Adrenal gland (tissue), 12 donors: ENCODE results near the gene CCNQ. TPM values are rescaled to one million over a fixed set of nuclear protein-coding genes. Genes with fewer than 3 reads are reported as not detected.

Experiments used
- DNase-seq, 7 donors: peaks; one replicate each; pipeline ENCODE4 v3.0.0-alpha.2; 2019 to 2020
- H3K27ac ChIP-seq, 5 donors: fragments of 200-600 bp; sonication (generic) in 4 of 5; 1 replicate in 3 of 5; 2 replicates in 2 of 5; pipeline versions ENCODE4 v1.5.1 to v1.8.0; 2016 to 2020; ENCODE audit warnings: mild to moderate bottlenecking in 1 of 5
- H3K27me3 ChIP-seq: fragments of 200-600 bp; 2 replicates; pipeline ENCODE4 v1.8.0; 2021
- H3K36me3 ChIP-seq, 2 donors: fragments of 200-600 bp; replicated peaks in 1 of 2; 1 replicate in 1 of 2; 2 replicates in 1 of 2; pipeline versions ENCODE4 v1.5.1 to v1.8.0; 2018 to 2022
- H3K4me1 ChIP-seq, 2 donors: fragments of 200-600 bp; replicated peaks in 1 of 2; 1 replicate in 1 of 2; 2 replicates in 1 of 2; pipeline versions ENCODE4 v1.5.1 to v1.8.0; 2018 to 2021
- H3K4me3 ChIP-seq, 4 donors: fragments of 200-600 bp; sonication (generic) in 3 of 4; one replicate each; pipeline ENCODE4 v1.5.1; 2016 to 2018
- H3K9me3 ChIP-seq, 3 donors: fragments of 200-600 bp; sonication (generic) in 1 of 3; replicated peaks in 1 of 3; 1 replicate in 2 of 3; 2 replicates in 1 of 3; pipeline versions ENCODE4 v1.5.1 to v1.8.0; 2016 to 2021
- CTCF ChIP-seq, 6 experiments: fragments of 450-650 bp in 4 of 6; fragments of 200-600 bp in 2 of 6; sonication (generic) in 1 of 6; IDR thresholded peaks; 1 replicate in 5 of 6; 2 replicates in 1 of 6; pipeline versions ENCODE4 v1.5.1 to v1.8.0; 2016 to 2021; ENCODE audit warnings: antibody characterized with exemption in 6 of 6, mild to moderate bottlenecking in 2 of 6, moderate library complexity in 1 of 6
- POLR2A ChIP-seq, 2 donors: fragments of 450-650 bp; IDR thresholded peaks; one replicate each; pipeline ENCODE4 v1.6.1; 2017; ENCODE audit warnings: antibody characterized with exemption in 2 of 2, mild to moderate bottlenecking in 2 of 2, moderate library complexity in 1 of 2
- WGBS, 4 donors: extraction: QIAGEN DNeasy Blood & Tissue Kit in 2 of 4; methylation state at CpG; one replicate each; pipeline versions ENCODE4 v1.1.5 to v1.1.7; 2013 to 2017; 5-methylcytosine and 5-hydroxymethylcytosine counted together
- intact Hi-C, 2 donors: fragments of 100-400 bp; cut with DNase I; formaldehyde crosslinking; loops; one replicate each; pipeline versions ENCODE4 v1.14.1 to v1.15.0; 2022 to 2023
- polyA plus RNA-seq, 3 donors: library from polyadenylated mRNA; stranded (reverse); fragments of 200-250 nt in 2 of 3; fragments of 350-450 nt in 1 of 3; fragmentation: Illumina TruSeq in 1 of 3; extraction: RNeasy Lipid Tissue Mini Kit (QIAGEN cat#74804) in 1 of 3; gene quantifications; one replicate each; pipeline ENCODE4 v1.2.3, GENCODE V29; 2013 to 2014
- total RNA-seq, 9 donors: library from RNA; depleted of rRNA in 4 of 9; stranded (reverse); fragments of >200 nt in 4 of 9; fragments of 120-200 nt in 1 of 9; fragmentation: NEBNext Ultra II Directional in 1 of 9; extraction: Animal tissue kit (Norgen Biotek cat#: 25700) in 1 of 9; gene quantifications; one replicate each; pipeline versions ENCODE4 v1.1.0 to v1.2.4, GENCODE V29; 2013 to 2023
- donor health status: healthy with polysubstance abuse.
- donor health status: Bipolar disorder and iron deficiency.
- donor health status: DM: yes; HTN: yes; CAD: no.
- donor health status: DM: no; HTN: no; CAD: no.
- donor health status: DM: no; HTN: no; CAD: no.
- donor health status: DM: yes; HTN: yes; CAD: no.

Gene CCNQ
- total and polyA plus RNA-seq, 12 donors, result 13.2 to 48.5 (median 24.2) TPM

- no peaks in the 10 kb centered on the region for H3K36me3 ChIP-seq
- 73 to 82% (median 75%) methylated on average over 3 to 8 of the region's 9 CpGs for WGBS, 4 donors
- peak in 3 of 7 donors; percentile 36 to 40 (median 37) for DNase-seq
- intact Hi-C loops, result no loop called here
- TF ChIP-seq POLR2A (IDR thresholded peaks at IDR 0.05), result no peak
- no peak for TF ChIP-seq CTCF (IDR thresholded peaks at IDR 0.05)
- no peaks in the 10 kb centered on the region for H3K27me3 ChIP-seq
- no peaks in the 10 kb centered on the region for H3K9me3 ChIP-seq
- no peak overlapping the region for H3K4me3 ChIP-seq
- no peak overlapping the region for H3K27ac ChIP-seq
- H3K4me1 ChIP-seq, result no peaks in the 10 kb centered on the region
Observed at GRCh38 chrX:153565996-153566580, 32.9 kb downstream of the CCNQ start.

- Histone ChIP-seq H3K9me3 (no peaks in the 10 kb centered on the region), H3K27me3 (peaks cover 7% of the 10 kb centered on the region), H3K4me1 (no peaks in the 10 kb centered on the region), H3K4me3 (no peak overlapping the region), H3K36me3 (no peaks in the 10 kb centered on the region), H3K27ac (no peak overlapping the region)
- peak in 2 of 7 donors; percentile 33 to 77 for DNase-seq
- intact Hi-C loops, result no loop called here
- TF ChIP-seq POLR2A (IDR thresholded peaks at IDR 0.05) (no peak), CTCF (IDR thresholded peaks at IDR 0.05) (no peak)
- WGBS, 4 donors, result 80 to 89% (median 82%) methylated on average over 11 to 14 of the region's 14 CpGs; no CpG with 5 or more reads in 1 of the 4 donors
Observed at GRCh38 chrX:153564047-153564606, 34.8 kb downstream of the CCNQ start.

GRCh38 chrX:153562546-153562945, 36.4 kb downstream of the CCNQ start:
- Histone ChIP-seq H3K4me1 (no peaks in the 10 kb centered on the region), H3K27ac (no peak overlapping the region), H3K36me3 (no peaks in the 10 kb centered on the region), H3K27me3 (peaks cover 7% of the 10 kb centered on the region), H3K9me3 (no peaks in the 10 kb centered on the region), H3K4me3 (no peak overlapping the region)
- TF ChIP-seq CTCF (IDR thresholded peaks at IDR 0.05) (no peak), POLR2A (IDR thresholded peaks at IDR 0.05) (no peak)
- no peak for DNase-seq
- intact Hi-C loops, result no loop called here
- 60 to 98% (median 88%) methylated on average over 1 to 9 of the region's 9 CpGs for WGBS, 4 donors

GRCh38 chrX:153561337-153561736, 37.6 kb downstream of the CCNQ start:
- intact Hi-C loops, result no loop called here
- H3K36me3 ChIP-seq, result no peaks in the 10 kb centered on the region
- H3K4me3 ChIP-seq, result no peak overlapping the region
- DNase-seq, result no peak
- no peak overlapping the region for H3K27ac ChIP-seq
- 73 to 100% (median 80%) methylated on average over 1 to 7 of the region's 7 CpGs for WGBS, 4 donors
- TF ChIP-seq POLR2A (IDR thresholded peaks at IDR 0.05), result no peak
- TF ChIP-seq CTCF (IDR thresholded peaks at IDR 0.05), result no peak
- no peaks in the 10 kb centered on the region for H3K9me3 ChIP-seq
- H3K27me3 ChIP-seq, result peaks cover 11% of the 10 kb centered on the region
- no peaks in the 10 kb centered on the region for H3K4me1 ChIP-seq
